HFF-Myc (cell line): ENCODE measurements around the gene NOPCHAP1.

ENCODE experiments used
- DNase-seq: peaks from one replicate; pipeline ENCODE4 v3.0.0-alpha.2; 2011; ENCODE audit warnings: low read depth; ENCODE audit errors: extremely low read depth
- H3K4me3 ChIP-seq: replicated peaks from 2 replicates; pipeline ENCODE4 v1.5.1; 2011; ENCODE audit warnings: low read depth, mild to moderate bottlenecking, control low read depth, low read length
- CTCF ChIP-seq: IDR thresholded peaks from 2 replicates; pipeline ENCODE4 v1.5.1; 2012; ENCODE audit warnings: mild to moderate bottlenecking, low read depth, low read length, control low read depth; ENCODE audit errors: missing control alignments

The NOPCHAP1 gene

DNA sequence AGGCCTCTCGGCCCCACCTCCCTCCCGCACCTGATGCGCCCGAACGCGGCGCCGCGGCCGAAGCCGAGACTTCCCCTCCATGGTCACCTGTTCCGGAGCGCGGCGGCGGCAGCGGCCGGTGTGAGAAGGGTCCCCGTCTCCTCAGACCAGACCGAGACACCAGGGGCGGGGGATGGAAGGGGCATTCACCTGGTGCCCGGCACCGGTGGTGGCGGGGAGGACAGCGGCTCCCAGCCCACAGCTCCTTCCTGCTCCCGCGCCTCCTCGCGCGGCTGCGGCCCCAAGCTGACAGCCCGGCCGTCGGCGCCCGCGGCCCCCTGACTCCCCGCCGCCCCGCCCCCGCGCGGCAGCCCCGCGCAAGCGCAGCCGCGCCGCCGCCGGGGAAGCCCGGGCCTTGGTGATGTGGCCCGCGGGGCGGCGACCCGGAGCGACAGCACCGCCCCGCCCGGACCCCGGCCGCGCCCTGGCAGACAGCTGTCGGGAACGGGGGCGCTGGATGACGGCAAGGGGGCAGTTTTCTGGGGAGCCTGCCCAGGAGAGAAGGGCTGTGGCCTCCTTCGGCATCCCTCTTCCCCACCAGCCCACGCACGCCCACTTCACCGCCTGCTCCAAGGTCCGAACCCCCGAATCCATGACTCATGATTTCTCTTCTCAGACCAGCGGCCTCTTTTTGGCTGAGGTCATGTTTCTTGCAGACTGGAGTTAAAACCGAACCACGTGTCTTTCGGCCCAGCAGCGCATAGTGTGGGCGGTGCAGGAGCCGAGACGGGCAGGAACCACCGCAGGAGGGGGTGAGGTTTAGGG lies 27.9 kb upstream of the NOPCHAP1 start, which contains the start of gene SLC41A2:
Gene SLC41A2, minus strand, starts transcription at position 290 of the 804 bp plus-strand sequence. CDS start 29,763 bp downstream, outside the sequence.
- peak; percentile 75 for DNase-seq
- TF ChIP-seq CTCF = no peak
- H3K4me3 ChIP-seq = peak within 1 kb of the TSS; percentile 62

- no peak for TF ChIP-seq CTCF
- no peak for DNase-seq
- peak overlapping the region; percentile 62 for H3K4me3 ChIP-seq
These were observed 27.2 kb upstream of the NOPCHAP1 start for GRCh38 chr12:104958805-104959334.

- DNase-seq = no peak
- TF ChIP-seq CTCF = no peak
- H3K4me3 ChIP-seq = no peak overlapping the region
These were observed 26.7 kb upstream of the NOPCHAP1 start for GRCh38 chr12:104959335-104959841.

DNA sequence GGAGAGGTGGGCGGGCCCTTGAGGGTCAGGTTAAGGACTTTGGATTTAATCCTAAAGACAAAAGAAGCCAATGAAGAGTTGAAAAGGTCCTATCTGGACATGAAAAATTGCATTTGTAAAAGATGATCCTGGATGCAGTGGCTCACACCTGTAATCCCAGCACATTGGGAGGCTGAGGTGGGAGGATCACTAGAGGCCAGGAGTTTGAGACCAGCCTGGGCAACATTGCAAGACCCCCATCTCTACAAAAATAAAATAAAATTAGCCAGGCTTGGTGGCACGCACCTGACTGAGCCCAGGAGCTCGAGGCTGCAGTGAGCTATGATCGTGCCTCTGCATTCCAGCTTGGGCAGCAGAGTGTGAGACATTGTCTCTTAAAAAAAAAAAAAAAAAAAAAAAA lies 25.7 kb upstream of the NOPCHAP1 start:
- H3K4me3 ChIP-seq = no peak overlapping the region
- DNase-seq = no peak
- TF ChIP-seq CTCF = no peak

GRCh38 chr12:104963757-104964156 lies 22.4 kb upstream of the NOPCHAP1 start:
- H3K4me3 ChIP-seq = no peak overlapping the region
- TF ChIP-seq CTCF = no peak
- no peak for DNase-seq

- DNase-seq = no peak
- TF ChIP-seq CTCF = no peak
- no peak overlapping the region for H3K4me3 ChIP-seq
These were observed 21.8 kb upstream of the NOPCHAP1 start for GRCh38 chr12:104964167-104964855.
